ENCODE measurements around the gene BLOC1S3.

DNA sequence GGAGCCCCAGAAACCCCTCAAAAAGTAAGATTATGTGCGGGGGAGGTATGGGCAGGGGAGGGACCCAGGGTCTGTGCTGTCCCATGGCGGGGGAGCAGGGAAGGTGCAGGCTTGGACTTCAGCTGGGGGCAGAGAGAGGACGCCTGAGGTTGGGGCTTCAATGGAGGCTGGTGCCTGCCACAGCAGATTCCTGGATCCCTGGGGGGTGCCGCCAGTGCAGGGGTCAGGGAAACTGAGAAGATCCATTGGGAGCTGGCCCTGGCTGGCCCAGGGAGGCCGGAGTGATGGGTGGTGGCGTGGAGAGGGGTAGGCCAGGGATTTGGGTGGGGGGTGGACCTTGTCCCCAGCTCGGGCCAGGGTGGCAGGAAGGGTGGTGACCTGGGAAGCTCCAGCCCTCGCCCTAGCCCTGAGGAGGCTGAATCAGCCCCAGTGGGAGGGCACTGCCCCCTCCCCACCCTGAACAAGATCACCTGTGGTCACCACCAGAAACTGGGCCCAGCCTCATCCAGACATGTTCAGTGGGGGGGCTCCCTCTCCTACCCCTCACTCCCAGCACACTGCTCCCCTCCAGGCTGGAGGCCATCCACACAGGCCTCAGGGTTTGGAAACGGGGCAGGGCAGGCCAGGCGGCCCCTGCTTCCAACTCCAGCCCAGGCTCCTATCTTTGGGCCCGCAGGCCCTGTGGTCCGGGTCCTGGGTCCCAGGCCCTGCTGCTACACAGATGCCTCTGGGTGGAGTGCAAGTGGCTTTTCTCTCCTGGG lies 19.2 kb upstream of the BLOC1S3 start:
- TF ChIP-seq, protein P1, sequence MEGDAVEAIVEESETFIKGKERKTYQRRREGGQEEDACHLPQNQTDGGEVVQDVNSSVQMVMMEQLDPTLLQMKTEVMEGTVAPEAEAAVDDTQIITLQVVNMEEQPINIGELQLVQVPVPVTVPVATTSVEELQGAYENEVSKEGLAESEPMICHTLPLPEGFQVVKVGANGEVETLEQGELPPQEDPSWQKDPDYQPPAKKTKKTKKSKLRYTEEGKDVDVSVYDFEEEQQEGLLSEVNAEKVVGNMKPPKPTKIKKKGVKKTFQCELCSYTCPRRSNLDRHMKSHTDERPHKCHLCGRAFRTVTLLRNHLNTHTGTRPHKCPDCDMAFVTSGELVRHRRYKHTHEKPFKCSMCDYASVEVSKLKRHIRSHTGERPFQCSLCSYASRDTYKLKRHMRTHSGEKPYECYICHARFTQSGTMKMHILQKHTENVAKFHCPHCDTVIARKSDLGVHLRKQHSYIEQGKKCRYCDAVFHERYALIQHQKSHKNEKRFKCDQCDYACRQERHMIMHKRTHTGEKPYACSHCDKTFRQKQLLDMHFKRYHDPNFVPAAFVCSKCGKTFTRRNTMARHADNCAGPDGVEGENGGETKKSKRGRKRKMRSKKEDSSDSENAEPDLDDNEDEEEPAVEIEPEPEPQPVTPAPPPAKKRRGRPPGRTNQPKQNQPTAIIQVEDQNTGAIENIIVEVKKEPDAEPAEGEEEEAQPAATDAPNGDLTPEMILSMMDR (conservative IDR thresholded peaks at IDR 0.05; ENCODE audit: low read depth, low read length): no peak
- TF ChIP-seq POLR2A (IDR thresholded peaks at IDR 0.05; ENCODE audit: low read depth, low read length) (no peak), NFE2L2 (IDR thresholded peaks at IDR 0.05; ENCODE audit: low read depth, low read length) (no peak), MXI1 (IDR thresholded peaks at IDR 0.05; ENCODE audit: borderline replicate concordance, low read depth, low read length) (no peak), MAZ (IDR thresholded peaks at IDR 0.05; ENCODE audit: borderline replicate concordance, low read depth, low read length) (no peak)
